CD4-positive, alpha-beta T cell treated with Interleukin-2 at 100 ng/mL for 4 hours (primary cell): Measurements from ENCODE around the gene CREB5.

Experiments
- DNase-seq: peaks from one replicate; pipeline ENCODE4 v3.0.0-alpha.2; 2020; ENCODE audit warnings: low spot score

The CREB5 gene

DNA sequence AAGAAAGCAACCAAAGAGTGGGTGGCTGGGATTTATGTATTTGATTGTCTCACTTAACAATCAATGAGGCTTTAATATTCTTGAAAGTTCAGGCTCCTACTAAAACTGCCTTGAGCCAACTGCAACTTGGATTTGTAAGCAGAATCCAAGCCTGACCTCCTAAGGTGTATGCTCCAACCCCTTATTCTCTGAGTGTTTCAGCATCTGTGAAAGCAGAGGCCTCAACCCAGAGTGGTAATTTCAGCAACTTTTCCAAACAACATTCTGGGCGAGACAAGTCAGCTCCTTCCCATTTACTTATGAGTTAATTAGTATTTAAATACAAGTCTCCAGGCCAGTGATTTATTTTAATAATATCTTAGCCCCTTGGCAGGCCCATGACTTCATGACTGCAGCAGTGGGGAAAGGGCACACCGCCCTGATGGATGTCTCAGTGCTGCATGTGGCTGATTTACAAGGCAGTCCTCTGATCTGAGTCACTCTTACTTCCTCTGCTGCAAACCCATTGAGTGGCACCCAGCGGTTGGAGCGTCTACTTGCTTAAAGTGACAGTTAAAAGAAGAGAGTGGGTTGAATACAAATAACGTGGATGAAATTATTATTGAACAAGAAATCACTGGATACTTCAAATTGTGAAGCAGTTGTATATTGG lies 336.7 kb downstream of the CREB5 start:
- DNase-seq = no peak

DNA sequence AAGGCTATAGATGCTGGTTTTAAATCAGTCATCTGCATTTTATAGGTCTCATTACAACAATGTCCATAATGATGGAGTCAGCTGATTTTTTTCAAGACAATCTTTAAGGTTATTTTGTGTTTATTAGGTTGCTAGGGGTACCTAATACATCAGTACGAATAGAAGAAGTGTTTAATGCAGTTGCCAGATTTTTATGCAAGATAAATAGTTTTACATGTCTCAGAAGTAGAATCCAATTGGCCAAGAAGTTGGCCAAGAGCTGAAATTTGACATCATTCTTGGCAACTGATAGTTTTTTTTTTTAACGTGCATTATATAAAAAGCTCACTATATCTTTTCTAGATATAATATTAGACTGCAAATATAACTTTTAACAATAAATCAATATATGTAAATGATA lies 337.3 kb downstream of the CREB5 start:
- DNase-seq = no peak

DNA sequence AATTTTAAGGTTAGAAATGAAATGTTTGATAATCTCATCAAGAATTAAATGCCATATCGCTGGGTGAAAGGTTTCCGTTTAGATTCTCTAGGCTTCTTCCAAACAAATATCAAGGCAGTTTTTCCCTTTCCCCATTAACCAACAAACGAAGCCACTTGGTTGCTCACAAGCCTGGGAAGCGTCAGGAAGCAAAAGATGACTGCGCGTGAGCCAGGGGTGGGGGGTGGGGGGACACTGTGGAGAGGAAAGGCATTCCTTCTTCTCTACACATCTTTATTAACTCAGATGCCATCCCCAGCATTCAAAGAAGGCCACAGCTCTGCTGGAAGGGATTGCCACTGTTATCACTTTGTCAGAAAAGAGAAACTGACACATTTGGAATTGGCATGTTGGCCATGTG lies 338.7 kb downstream of the CREB5 start:
- no peak for DNase-seq

DNA sequence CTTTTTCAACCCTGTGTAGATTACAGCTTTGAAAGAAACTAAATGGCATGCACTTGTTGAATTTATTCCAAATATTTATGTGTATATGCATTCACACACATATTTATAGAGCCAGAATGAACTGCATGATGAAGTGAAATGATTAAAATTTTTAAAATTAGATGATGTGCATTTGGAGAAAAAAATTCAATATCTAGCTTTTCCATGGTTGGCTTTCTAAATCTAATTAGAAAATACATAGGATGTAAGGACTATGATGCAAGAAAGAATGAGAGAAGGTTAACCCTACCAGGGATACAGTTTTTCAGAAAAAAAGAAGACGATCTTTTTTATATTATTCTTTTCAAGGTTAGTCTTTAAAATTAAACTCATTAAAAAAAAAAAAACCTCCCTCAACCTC lies 341.3 kb downstream of the CREB5 start:
- DNase-seq = no peak

DNA sequence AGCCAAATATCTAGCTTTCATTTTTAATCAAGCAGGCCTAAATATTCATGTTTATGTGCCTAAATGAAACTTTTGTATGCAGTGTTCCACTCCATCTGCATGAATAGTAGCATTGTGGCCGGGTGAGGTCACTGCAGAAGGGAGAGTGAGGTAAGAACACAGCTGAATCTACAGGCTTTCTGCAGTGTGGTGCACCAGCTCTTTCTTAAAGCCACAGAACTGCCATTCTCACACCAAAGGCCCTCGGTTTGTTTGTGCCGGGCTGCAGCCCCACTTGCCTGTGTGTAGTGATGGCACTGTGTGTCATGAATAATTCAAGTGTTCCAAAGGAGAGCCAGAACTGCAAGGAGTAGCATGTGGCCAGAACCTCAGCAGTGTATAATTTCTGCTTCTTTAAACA lies 341.7 kb downstream of the CREB5 start:
- no peak for DNase-seq

DNA sequence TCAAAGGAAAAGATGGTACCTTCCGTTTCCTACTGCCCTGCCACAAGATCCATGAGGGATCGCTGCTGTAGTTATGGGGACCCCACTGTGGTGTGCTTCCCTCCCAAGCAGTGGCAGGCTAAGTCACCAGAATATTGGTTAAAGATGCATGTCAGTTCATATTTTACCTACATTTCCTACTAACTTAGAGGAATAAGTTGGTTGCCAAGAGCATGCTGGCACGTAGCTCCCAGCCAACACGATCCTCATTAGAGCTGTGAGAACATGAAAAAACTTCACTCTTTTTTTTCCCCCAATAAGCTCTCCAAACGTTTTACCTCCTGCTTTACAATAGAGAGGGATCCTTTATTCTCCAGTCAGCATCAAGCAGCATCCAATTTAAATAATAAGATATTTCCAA lies 342.1 kb downstream of the CREB5 start:
- no peak for DNase-seq

DNA sequence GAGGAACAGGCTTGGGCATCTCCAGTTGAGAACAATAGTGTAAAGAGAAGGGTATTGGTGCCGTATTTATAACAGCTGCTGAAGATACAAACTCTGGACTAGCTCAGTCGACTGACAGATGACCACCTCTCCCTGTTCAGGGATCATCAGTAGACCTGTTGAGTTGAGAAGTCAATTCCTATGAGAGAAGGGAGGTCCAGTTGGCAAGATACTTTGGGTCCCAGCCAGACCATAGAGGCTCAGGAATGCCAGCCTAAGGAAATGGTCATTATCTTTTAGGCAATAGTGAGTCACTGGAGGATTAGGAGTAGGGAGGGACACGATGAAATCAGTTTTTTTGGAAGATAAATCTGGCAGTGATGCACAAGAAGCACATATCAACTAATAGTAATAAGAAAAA lies 342.9 kb downstream of the CREB5 start:
- DNase-seq = no peak

DNA sequence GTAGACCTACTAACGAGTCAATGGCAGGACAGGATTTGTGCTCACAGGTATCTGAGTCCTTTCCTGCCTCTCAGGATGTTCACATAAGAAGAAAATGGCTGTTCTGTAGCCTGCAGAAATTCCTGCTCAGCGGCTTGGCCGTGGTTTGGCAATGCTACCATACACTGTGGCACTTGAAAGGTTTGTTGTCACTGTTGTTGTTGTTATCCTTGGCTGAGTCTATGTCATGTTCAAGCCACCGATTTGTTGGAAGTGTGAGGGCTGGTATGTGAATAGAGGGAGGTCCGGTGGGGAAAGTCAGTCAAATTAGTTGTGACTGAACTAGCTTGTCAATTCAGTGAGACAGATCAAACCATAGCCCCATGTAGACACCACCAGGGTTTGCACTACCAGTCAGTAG lies 345.9 kb downstream of the CREB5 start:
- no peak for DNase-seq

DNA sequence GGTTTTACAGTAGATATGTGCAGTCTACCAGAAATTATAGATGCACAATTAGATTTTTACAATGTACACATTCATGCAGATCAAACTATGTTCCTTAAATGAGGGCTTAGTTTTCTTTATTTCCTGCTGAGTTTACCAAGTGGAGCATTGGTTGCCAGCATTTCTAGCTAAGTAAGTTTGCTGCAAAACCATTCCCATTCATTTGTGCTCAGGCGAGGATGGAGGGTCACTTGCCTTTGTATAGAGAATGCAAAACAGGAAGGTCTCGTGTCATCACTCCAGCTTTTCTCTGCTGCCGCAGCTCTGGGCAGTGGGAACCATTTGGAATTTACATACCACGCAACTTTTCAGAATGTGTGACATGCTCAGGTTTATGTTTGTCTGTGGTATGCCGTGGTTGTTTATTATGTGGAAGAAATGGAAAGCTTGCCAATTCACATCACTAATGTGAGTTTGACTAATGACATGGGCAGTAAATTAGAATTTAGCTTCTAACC lies 347.2 kb downstream of the CREB5 start:
- no peak for DNase-seq

DNA sequence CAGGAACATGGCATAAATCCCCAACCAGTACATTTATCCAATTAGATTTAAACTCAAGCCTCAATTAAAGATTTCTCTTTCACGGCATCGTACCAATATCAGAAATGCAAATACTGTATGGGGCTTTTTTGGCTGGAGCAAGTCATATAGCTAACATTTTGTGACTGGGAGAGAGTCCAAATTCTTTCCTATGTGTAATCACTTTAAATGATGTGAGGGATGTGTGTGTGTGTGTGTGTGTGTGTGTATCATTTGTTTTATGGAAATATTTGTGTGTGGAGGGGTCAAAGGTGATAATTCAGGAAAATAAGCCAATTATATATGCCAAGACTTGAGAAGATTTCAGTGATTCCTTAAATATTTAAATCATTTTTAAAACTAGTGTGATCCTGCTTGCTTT lies 349.2 kb downstream of the CREB5 start:
- DNase-seq = no peak

DNA sequence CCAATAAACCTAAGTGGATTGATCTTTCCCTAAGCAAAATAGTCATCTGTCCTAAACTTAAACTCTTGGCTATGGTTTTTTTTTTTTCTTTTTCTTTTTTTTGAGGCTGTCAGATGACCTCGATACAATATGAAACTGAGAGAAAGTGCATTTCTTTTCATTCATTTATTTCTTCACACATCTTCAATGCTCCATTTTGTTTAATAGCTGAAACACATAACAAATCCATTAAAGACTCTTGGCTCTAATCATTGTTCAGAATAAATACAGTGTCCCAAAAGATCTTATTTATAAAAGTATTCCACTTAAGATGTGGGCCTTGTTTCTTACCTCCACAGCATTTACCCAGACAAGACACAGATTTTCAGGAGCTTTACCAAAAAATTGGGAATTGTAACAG lies 350.3 kb downstream of the CREB5 start:
- DNase-seq = no peak

DNA sequence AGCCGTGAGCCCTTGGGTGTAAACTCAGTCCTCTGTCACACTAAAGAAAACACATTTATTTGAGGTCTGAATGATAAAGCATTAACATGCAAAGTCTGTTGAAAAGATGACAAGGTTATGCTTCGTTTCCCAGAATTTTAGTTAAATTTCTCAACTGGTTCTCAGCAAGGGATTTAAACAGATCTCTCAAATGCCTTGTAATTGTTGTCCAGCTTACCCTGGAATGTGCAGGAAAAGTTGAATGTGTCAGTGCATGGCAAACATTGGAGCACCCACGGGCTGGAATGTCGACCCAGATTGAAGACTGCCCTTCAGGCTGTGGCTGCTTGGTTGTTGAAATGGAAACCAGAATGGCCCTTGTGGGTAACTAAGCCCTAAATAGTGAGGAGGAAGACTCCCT lies 354.0 kb downstream of the CREB5 start:
- no peak for DNase-seq

DNA sequence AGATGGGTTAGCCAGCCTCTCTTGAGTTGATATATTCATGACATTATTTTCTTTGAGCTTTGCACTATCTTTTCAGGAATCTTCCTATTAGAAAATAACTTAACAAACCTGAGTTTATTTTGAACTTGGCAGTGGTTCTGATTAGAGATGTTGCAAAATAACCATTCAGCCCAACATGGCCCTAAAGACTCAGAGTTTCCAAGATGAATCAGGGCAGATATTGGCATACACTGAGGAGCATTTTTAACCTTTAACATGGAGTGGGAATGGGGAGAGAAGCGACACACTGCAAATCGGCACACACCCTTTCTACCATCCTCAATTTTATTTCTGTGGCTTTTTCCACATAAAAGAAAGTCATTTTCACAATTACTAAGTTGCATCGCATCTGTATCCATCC lies 355.0 kb downstream of the CREB5 start:
- no peak for DNase-seq

DNA sequence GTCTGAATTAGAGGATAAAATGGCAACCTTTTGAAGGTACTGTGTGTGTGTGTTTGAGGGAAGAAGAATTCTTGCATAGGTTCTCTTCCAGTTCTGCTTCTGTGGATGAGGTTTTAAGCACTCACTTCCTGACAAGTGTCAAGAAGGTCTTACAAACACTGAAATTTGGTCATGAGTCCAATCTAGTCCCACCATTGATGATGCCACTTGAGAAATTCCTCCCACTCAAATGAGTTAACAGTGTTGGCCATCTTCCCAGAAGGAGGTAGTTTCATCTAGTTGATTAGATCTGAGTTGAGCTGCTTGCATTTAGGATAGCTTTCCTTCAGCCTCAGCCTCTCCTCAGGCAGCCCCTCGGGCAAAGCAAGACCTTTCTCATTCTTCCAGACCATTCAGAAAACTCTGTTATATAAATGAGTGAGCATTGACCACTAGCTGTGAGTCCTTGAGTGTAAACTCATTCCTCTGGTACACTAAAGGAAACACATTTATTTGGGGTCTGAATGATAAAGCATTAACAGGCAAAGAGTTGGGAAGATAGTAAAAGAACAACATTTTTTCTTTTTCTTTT lies 356.3 kb downstream of the CREB5 start:
- no peak for DNase-seq

DNA sequence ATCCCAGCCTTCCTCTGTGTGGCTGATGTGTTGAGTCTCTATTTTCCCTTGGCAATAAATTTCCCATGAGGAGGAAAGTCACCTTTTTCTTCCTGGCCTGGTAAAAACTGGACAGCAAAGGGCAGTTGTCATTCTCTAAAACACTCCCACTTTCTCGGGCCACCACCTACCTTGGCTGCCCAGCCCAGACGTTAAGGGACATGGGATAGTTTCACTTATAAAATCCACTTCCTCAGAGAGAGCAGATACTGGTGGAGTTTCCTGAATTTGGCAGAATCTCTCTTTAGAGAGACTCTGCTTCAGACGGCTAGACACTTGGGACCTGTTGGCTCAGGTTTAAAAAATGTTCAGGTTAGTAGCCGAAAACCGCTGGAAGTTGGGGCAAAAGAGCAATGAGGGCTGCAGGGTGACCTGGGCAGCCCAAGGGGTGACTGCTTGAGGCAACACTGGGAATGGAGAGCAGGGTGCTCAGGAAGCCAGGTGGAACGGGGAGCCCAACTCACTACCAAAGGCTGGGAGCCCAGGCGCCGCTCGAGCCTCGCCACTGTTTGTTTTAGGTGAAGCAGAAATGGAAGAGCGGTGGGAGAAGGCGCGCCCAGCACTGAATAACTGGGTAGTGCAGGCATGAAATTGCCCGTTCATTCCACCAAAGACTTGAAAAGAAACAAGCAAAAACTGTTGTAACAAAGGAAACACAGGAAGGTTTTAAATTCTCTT lies 359.7 kb downstream of the CREB5 start:
- DNase-seq = no peak

DNA sequence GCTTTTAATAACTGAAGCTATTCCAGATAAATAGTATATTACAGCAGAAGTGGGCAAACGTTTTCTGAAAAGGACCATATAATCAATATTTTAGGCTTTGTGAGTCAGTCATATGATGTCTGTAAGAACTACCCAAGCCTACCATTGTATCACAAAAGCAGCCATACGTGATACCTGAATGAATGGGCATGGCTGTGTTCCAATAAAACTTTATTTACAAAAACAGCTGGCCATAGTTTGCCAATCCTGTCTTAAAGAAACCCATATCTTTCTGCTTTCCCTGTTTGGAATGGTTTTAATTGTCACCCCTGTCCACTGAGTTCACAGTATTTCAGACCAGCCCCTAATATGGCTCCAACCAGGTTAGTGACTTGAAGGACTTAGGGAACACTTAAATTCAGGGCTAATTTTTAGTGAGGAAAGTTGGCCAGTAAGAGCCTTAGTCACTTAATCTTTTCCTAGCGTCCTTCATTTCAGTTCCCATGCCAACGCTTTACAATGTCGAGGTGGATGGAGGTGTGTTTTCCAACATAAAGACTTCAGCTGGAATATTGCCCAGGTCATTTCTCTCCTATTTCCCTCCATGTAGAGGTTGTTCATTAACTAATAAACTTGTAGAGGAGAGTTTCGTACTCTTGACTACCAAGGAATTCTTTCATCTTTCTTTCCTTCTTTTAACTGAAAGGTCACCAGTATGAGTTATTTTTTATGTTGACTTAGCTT lies 361.3 kb downstream of the CREB5 start:
- no peak for DNase-seq

DNA sequence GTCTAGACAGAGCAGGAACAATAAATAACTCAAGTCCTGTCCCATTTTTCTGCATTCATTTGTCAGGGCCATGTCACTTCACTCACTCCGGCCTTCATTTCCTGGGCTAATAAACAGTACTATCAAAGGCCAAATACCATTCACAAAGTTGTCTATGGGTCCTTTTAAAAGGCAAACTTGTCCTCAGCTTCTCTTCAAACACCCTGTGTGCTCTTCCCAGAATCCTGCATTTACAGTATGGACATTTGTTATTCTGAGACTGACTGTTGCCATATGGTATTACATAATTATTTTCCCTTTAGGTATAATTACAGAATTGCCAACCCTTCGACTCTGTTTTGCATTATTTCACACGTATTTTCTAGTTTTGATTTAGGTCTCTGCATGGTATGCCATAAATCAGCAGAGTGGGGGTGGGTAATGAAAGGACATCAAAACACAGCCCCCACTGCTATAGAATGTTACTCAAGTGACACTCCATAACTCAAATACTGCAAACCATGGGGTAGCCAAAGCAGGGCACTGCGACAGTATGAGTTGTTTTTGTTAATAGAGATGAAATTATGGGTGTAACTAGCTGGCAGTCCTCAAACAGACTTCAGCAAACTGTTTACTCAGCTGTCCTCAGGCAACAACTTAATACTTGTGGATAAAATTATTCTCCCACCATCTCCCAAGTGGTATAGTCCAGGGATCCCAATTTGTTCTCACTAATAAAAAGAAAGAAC lies 362.1 kb downstream of the CREB5 start:
- no peak for DNase-seq

DNA sequence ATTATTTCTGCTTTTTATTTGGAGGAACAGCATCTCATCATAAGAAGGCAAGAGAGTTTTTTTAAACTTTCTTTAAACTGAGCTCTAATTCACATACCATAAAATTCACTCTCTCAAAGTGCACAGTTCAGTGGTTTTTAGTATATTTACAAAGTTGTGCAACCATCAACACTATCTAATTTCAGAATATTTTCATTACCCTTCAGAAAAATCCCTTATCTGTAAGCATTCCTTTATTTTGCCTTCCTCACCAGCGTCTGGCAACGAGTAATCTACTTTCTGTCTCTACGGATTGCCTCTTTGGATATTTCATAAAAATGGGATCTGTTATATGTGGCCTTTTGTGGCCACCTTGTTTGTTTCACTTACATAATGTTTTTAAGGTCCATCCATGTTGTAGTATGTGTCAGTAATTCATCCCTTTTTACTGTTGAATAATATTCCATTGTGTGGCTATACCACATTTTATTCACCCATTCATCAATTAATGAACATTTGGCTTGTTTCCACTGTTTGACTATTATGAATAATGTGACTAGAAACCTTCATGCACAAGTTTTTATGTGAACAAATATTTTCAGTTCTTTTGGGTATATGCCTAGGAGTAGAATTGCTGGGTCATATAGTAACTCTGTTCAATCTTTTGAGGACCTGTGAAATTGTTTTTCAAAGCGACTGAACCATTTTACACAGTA lies 364.3 kb downstream of the CREB5 start:
- DNase-seq = no peak

DNA sequence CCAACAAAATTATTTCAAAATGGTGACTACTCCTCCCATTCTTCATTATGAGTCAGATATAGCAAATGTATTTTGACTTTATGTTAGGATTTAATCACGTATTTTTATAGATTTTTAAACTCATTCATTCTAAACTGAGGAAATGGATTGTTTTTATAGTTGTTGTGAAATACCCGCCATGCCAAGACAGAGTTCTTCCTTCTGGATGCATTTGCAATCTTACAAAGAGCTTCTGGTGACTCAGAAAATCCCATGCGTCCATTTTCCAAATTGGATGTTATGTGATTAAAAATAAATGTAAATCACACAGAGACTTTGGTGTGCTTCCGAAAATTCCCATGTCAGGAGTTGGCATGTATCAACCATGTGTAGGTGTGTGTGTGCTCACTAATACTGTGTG lies 366.5 kb downstream of the CREB5 start:
- no peak for DNase-seq

DNA sequence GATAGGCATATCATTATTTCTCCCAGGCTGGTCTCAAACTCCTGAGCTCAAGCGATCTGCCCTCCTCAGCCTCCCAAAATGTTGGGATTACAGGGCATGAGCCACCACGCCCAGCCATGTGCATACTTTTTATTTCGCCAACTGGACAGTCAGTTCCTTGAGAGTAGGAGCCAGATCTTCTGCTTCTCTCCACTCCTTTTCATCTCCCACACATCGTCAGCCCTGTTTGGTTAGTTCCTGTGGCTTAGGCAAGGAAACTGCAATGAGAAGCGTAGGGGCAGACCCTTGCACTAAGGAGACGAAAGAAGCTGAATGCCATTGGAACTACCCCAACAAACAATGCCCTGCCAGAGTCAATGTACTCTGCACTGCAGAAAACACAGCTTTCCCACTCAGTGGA lies 367.6 kb downstream of the CREB5 start:
- DNase-seq = no peak

DNA sequence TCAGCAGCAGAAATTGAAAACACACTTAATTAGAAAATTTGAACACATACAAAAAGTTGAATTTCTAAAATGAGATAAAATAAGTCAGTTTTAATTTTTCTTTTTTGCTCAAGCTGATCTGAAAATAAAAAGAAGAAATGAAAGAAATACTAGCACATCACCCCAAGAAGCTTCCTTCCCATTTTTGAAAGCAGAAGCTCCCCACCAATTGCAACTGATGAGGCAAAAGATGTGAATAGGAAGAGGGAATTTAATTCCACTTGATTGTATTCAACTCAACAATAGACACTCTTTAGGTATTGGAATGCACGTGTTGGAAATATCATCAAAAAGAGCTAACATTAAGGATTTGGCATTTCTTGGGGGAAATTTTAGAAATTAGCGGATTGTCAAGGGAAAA lies 370.0 kb downstream of the CREB5 start:
- DNase-seq = no peak
